LNCaP clone FGC (cell line): ENCODE measurements around the gene TRIM63.

Experiments used
- DNase-seq: peaks from one replicate; pipeline ENCODE4 v3.0.0-alpha.2; 2011; ENCODE audit warnings: low read depth
- H3K4me3 ChIP-seq: 2 replicates; pipeline ENCODE4 v1.5.1; 2011; ENCODE audit warnings: mild to moderate bottlenecking, low read depth, low read length, control low read depth
- CTCF ChIP-seq: IDR thresholded peaks from 2 replicates; pipeline ENCODE4 v1.5.1; 2012; ENCODE audit warnings: mild to moderate bottlenecking; ENCODE audit not compliant: control insufficient read depth, insufficient read depth; ENCODE audit errors: extremely low read depth

Gene TRIM63

GRCh38 chr1:26079178-26079563, 11.7 kb upstream of the TRIM63 start:
- DNase-seq: no peak
- TF ChIP-seq CTCF: no peak
- H3K4me3 ChIP-seq: no peak overlapping the region

- H3K4me3 ChIP-seq: no peak overlapping the region
- no peak for TF ChIP-seq CTCF
- DNase-seq: no peak
Observed at GRCh38 chr1:26078286-26079177, 11.1 kb upstream of the TRIM63 start.

- TF ChIP-seq CTCF: no peak
- no peak overlapping the region for H3K4me3 ChIP-seq
- no peak for DNase-seq
Observed at GRCh38 chr1:26077524-26077923, 10.1 kb upstream of the TRIM63 start.

GRCh38 chr1:26075421-26076144, 8.2 kb upstream of the TRIM63 start:
- no peak overlapping the region for H3K4me3 ChIP-seq
- no peak for DNase-seq
- no peak for TF ChIP-seq CTCF

GRCh38 chr1:26072305-26072704, 4.9 kb upstream of the TRIM63 start:
- TF ChIP-seq CTCF: no peak
- no peak for DNase-seq
- H3K4me3 ChIP-seq: no peak overlapping the region

- no peak overlapping the region for H3K4me3 ChIP-seq
- no peak for DNase-seq
- no peak for TF ChIP-seq CTCF
Observed at GRCh38 chr1:26070963-26071342, 3.5 kb upstream of the TRIM63 start.
